K562 (cell line): ENCODE results near the gene KRTAP1-5.

Source experiments
- FOSL1 ChIP-seq: fragments of 200-800 bp; sonication (Bioruptor generic); conservative IDR thresholded peaks from 2 replicates; pipeline ENCODE4 v1.6.1; 2016; ENCODE audit warnings: missing genetic modification characterization, missing compliant biosample characterization
- GMEB1 ChIP-seq: fragments of 250-450 bp; sonication (Bioruptor Pico); IDR thresholded peaks from 2 replicates; pipeline ENCODE4 v1.4.0; 2020; ENCODE audit warnings: mild to moderate bottlenecking
- L3MBTL2 ChIP-seq: fragments of 450-650 bp; IDR thresholded peaks from 2 replicates; pipeline ENCODE4 v1.6.1; 2016; ENCODE audit warnings: mild to moderate bottlenecking, moderate library complexity

GRCh38 chr17:40993084-40993483, 33.9 kb downstream of the KRTAP1-5 start:
- no peak for TF ChIP-seq GMEB1 (CRISPR knock-in tag)
- no peak for TF ChIP-seq L3MBTL2
- no peak for TF ChIP-seq FOSL1
